NCI-H1092 (cell line): ENCODE measurements around the gene ST7L.

Experiments used
- DNase-seq: peaks from one replicate; lab custom pipeline; 2025; lab: John Stamatoyannopoulos, UW

ST7L gene

DNA sequence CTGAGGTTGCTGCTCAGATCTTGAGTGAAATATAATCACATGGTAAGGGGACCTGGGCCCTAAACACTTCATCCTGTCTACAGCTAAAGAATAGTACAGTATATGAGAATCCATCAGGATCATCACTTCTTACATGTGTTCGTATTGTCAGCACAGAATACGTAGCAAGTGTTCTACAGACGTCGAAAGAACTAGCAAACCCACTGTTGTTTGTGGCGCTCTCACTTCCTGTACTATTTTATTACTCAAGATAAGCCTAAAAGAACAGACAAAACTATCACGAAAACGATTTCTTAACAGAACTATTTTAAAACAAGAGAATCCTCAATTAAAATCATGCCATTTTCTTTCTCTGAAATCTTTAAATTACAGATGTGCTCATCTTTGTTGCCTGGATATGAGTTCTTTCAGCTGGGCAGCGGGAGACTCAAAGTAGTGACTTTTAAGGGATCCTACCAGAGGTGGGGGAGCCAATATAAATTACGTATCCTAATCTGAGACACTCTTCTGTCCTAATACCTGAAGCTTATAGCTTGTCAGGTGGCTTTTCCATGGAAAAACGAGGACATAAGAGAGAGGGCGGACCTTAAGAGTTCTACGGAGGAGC, 724 bp downstream of the ST7L start:
- no peak for DNase-seq

DNA sequence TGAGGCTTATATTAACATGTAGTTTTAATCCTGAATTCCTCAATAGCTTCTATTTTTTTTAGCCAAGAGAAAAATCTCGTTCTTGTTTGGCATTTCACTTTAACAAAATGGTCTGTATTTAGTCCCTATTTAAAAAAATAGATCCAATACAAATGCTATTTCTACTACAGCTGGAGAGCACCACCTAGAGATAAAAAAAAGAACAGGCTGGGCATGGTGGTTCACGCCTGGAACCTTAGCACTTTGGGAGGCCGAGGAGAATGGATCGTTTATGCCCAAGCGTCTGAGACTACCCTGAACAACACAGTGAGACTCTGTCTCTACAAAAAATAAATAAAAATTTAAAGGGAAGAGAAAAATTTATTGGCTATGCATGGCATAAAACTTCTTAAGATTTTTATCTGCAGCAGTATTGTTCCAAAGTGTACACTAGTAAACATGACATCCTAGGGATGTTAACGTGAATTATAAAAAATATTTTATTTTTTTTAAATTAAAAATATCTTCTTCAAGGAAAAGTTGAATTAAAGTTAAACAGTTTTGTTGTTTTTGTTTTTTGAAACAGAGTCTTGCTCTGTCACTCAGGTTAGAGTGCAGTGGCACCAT, 4.4 kb downstream of the ST7L start:
- no peak for DNase-seq

DNA sequence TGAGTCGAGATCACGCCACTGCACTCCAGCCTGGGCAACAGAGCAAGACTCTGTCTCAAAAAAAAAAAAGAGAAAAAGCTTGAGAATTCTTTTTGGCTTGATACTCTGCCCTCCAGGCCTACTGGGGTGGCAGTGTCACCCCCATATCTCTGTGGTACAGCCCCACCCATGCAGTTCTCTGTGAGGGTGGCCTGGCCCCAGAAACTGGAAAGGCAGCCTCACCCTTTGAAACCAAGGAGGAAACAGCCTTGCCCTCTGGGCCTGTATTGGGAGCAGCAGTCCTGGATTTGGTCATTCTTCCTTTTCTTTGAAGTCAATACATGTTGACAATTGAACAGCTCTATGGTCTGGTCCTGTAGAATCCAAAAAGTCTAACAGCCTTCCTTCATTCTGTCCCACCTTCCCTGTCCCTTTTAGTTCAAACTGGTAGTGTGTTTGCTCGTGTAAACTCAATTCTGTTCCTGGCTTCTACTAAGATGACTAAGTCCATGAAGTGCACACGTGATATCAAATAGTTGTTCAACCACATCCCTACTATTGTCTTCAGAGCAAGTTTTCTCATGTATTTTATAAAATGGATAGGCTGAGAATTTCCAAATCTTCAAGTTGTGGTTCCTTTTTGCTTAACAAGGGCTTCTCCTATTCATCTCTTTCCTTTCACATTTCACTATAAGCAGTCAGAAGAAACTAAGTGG, 13.2 kb downstream of the ST7L start:
- DNase-seq, result no peak

DNA sequence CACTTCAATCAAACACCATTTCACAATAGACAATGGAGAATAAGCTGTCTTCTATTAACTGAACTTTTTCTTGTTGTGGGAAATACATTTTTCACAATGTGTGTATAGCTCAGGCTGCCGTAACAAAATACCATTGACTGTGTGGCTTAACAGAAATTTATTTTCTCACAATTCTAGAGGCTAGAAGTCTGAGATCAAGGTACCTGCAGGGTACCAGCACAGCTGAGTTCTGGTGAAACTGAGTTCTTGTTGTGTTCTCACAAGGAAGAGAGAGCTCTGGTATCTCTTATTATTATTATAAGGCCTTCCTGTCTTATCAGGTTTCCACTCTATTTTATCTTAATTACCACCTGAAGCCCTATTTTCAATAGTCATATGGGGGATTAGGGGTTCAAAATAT, 15.4 kb downstream of the ST7L start:
- DNase-seq, result no peak

DNA sequence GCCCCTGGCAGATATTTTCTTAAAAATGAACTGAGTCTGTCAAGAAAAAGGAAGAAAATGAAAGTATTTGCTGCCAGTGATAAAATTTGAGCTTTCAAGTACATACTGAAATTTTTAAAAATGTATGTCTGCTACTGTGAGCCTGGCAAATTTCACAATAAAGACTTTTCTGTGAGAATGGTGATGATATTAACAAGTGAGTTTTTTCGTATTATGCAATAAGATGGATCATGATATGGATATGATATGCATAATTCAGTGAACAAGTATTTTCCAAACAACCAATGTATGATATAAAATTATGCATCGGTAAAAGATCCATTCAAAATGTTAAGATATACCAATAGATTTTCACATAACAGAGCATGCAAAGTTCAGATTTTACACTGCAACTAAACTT, 15.9 kb downstream of the ST7L start:
- DNase-seq, result no peak

DNA sequence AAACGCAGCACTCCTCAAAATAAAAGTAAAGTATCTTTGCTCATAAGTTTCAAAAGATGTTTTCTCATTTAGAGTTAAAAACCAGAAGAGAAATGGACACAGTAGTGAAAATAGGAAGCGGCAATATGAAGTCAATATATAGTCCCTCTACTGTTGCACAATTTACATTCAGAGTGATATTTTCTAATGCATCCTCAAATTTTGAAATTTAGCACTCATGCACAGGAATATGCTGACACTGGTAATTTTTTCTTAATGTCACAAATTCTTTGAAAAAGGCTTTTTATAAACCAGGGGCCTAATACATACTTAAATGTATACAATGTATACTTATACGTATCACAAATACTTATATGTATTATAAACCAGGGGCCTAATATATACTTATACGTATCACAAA, 19.5 kb downstream of the ST7L start:
- no peak for DNase-seq

DNA sequence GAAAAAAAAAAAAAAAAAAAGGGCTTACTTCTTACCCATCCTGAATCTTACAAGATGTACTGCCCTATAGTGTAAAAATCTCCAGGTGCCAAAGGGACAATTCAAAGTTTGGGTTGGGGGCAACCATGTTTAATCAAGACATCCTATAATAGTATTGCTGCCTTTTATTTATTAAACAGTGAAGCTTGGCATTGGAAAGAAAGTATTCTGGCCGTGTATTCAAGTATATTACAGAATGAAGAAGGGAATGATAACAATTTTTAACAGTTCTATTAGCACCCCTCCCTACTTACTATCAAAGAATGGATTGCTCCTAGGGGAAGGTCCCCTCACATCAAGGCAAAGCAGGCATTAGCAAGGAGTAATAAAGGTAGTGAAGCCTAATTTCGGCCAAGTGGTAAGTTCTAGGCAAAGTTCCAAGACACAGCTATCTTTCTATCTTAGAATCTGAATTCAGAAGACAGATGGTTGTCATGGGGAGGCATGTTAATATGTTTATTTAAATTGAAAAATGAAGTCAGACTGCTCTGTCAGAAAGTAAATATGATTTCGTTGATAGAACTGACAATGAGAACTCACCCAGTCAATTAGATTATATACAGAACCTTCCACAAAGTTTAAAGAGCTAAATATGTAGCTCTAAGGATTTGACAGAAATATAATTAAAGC, 24.6 kb downstream of the ST7L start:
- DNase-seq, result no peak

DNA sequence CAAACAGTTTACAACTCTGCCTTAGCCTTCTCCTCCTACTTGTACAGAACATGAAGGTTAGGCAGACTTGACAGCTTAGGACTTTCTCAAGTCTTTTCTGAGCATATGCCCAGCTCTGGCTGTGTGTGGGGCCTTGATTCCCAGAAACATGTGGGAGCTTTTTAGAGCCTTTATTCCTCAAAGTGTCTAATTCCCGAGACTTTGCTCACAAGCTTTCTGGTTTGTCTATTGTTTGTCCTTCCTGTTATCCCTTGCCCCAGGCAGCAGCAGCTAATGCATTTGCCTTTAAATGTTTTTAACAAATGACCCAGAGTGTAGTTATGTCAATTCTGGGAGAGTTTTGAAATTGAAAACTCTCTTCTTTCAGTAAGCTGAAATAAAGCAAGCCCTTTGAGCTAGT, 29.2 kb downstream of the ST7L start:
- no peak for DNase-seq

DNA sequence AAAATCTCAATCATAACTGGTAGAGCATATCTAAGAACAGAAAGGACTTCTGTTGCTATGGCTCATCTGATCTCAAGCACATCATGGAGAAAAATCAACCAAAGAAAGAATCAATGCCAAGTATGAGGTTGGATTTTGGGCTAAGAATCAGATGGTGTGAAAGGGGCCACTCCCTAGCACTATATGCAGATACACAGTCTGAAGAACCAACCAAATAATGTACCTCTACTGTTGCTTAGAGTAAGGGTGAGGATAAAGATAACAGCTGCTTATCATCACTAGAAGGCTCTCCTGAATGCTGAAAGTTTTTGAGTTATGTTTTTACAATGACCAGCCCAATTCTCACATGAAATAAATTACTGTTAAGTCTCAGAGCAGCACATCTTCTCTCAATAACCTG, 35.6 kb downstream of the ST7L start:
- DNase-seq, result no peak

DNA sequence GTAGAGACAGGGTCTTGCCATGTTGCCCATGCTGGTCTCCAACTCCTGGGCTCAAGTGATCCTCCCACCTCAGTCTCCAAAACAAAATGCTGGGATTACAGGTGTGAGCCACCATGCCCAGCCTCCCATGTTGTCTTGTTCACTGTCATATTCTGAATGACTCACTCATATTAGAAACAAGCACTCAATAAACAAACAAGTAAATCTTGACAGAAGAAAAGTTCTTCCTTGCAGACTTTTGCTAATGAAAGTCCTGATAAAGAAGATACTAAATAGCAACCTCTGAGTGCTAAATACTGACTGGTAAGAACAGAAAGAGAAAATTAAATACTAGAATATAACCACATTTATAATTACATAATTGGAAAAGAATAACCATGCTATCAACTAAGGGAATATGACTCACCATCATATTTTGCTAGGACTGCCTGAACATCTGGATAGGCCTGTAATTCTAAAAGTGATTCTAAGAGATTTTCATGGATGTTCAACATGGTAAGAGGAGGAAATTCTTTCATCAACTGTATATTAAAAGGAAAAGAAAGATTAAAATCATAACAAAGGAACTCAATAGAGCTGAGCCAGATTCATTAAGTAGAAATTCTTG, 37.3 kb downstream of the ST7L start:
- DNase-seq, result no peak

DNA sequence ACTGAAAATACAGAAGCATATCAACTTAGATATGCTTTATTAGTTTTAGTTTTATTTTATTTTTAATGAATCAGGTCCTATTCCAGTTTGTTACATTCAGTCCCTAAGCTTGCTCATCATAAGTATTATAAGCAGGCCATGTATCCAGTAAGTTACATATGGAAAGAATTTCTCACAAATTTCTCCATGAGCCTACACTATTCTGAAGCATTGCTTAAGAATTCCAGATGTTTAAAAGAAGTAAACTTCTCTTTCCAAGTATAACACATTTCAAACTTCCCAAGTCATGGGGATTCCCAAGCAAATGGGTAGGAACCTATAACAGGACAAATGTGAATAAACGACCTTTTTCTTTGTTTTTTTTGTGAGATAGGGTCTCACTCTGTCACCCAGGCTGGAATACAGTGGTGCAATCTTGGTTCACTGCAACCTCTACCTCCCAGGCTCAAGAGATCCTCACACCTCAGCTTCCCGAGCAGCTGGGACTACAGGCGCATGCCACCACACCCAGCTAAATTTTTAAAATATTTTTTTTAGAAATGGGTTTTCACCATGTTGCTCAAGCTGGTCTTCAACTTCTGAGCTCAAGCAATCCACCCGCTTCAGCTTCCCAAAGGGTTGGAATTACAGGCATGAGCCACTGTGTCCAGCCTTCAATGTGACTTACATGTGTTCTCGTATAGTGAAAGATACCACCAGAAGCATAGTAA, 39.0 kb downstream of the ST7L start:
- no peak for DNase-seq

DNA sequence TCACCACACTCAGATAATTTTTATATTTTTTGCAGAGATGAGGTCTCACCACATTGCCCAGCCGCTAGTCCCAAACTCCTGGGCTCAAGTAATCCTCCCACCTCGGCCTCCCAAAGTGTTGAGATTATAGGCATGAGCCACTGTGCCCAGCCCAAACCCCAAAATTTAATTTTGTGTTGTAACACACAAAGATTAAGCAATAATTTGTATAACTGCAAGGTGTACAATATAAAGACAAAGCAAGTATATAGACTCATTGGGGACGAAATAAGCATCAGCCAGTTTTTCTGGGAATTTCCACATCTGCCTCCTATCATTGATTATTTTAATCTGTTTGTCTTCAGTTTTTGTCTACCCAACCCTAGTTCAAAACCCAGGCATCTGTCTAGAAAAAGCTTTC, 42.7 kb downstream of the ST7L start:
- DNase-seq, result no peak

DNA sequence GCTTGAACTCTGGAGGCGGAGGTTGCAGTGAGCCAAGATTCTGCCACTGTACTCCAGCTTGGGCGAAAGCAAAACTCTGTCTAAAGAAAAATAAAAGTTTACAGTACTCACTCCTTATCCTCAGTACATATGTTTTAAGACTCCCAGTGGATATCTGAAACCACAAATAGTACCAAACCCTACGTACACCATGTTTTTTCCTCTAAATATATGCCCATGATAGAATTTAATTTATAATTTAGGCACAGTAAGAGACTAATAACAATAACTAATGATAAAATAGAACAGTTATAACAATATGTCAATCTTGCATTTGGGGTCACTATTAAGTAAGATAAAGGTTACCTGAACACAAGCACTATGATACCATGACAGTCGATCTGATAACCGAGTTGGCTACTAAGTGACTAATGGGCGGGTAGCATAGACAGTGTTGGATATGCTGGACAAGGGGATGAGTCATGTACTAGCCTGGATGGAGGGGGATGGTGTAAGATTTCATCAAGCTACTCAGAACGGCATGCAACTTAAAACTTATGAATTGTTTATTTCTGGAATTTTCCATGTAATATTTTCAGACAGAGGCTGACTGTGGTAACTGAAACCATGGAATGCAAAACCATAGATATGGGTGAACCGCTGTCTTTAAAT, 43.7 kb downstream of the ST7L start:
- no peak for DNase-seq

DNA sequence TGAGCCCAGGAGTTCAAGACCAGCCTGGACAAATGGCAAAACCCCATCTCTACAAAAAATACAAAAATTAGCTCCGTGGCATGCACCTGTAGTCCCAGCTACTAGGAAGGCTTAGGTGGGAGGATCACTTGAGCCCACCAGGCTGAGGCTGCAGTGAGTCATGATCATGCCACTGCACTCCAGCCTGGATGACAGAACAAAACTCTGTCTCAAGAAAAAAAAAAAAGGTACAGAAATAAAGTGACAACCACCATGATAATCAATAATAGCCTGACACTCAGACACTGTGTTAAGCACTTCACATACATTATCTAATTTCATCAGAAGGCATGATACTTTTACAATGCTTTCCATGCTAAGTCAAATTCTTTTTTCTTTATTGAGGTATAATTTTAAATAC, 53.1 kb downstream of the ST7L start:
- DNase-seq, result no peak

DNA sequence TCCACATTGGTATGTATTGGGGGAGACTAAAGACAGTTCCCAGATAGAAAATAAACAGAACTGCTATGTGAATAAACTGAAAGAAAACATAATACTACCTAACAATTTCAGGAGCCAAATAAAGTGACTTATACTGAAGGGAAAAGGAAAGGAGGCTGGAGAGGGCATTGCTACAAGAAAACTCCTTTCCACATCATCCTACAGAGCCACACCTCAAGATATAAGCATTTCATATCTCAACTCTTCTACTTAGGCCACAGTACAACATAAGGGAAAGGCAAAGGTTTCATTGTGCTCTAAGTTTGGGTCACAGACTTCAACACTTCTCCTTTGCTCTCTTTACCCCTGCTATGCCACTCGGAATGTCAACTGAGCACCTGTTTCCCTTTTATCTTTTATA, 54.9 kb downstream of the ST7L start:
- DNase-seq, result no peak

DNA sequence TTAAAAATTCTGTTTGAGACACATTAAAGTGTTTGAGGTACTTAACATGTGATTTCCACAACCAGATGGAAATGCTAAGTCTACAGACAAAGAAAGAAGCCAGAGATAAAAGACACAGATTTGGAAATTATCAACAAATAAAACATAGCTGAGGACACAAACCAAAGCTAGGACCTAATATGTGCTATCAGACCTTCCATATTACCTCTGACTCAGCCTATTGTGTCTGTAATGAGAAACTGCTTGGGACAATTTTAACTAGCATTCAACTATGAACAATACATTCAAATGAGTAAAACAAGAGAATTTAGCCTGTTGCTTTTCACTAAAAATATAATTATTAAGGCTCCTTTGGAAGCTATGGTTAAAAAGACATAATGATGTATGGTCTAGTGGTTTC, 55.6 kb downstream of the ST7L start:
- DNase-seq, result no peak

DNA sequence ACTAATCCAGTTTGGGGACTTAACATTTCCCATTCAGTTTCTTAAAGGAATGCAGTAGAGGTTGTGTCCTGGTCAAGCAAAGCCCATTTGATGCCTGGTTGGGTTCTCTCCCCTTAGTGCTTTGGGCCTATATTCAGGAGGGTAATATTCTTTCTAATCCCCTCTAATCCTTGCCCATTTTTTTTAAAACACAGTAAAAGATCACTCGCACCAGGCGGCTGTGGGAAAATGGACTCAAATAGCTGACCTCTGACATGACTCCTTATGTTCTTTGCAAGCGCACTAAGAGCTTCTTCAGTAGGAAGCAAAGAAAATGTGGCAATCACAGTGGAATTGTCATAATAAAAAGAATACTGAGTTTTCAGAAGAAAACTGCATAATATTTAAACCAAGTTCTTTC, 60.3 kb downstream of the ST7L start:
- DNase-seq, result no peak

DNA sequence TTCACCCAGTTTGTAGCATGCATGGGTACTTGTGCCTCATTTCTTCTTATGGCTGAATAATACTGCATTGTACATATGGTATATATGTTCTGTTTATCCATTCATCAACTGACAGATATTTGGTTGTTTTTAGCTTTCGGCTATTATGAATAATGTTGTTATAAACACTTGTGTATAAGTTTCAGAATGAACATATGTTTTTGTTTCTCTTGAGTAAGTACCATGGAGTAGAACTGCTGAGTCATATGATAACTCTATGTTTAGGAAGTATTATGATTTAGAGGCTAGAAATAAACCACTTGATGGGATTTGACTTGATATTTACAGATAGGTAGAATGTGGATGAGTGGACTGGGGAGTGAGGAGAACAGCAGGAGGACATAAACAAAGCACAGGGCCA, 61.6 kb downstream of the ST7L start:
- DNase-seq, result no peak

DNA sequence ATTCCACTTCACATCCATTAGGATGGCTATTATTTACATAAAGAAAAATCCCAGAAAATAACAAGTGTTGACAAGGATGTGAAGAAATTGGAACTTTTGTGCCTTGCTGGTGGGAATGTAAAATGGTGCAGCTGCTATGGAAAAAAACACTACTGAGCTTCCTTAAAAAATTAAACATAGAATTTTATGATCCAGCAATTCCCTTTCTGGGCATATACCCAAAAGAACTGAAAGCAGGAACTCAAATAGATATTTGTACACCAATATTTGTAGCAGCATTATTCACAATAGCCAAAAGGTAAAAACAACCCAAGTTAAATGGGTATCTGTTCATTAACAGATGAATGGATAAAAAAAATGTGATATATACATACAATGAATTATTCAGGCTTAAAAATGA, 64.5 kb downstream of the ST7L start:
- no peak for DNase-seq

DNA sequence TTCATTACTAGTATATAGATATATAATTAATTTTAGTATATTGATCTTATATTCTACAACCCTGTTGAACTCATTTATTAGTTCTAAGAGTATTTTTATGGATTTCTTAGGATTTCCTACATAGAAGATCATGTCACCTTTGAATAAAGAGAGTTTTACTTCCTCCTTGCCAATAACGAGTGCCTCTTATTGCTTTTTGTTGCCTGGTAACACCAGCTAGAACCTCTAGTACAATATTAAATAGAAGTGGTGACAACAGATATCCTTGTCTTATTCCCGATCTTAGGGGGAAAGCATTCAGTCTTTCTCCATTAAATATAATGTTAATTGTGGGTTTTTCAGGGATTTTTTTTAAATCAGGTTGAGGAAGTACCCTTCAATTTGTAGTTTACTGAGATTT, 69.4 kb downstream of the ST7L start:
- no peak for DNase-seq

DNA sequence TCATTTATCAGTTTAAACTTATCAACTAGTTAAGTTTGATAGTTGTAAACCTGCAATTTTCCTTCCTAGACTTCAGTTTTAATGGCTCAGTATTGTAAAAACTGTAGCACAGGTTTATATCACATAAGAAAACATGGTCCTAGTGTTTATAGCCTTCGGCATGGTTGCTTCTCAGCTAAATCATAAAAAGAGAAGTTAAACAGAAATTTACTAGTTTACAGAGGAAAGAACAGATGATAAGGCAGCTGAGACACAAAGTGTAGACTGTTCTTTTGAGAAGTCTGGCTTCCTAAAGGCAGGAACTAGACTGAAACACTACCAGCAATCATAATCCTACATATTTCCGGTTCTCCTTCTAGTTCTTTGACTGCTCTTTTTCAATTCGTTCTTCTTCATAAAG, 70.4 kb downstream of the ST7L start:
- no peak for DNase-seq

DNA sequence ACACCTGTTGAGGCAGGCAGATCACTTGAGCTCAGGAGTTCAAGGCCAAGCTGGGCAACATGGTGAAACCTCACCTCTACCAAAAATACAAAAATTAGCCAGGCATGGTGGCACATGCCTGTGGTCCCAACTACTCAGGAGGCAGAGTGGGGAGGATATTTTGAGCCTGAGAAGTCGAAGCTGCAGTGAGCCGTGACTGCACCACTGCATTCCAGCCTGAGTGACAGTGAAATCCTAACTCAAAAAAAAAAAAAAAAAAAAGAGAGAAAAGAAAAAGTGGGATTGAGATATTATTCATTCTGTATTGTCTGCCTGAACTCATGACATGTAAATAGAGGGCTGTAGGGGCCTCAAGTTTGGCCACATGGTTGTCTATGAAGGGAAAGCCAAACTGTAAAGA, 72.9 kb downstream of the ST7L start:
- no peak for DNase-seq
